Hepatocyte (in vitro differentiated cells): Measurements from ENCODE around the gene EFL1. TPM values are rescaled to one million over a fixed set of nuclear protein-coding genes. Genes with fewer than 3 reads are reported as not detected.
"Not testable (repeated sequence)": the region's sequence is repeated elsewhere in the genome, so short reads cannot be mapped to it uniquely, and the experiment has no call there.

Experiments
- DNase-seq: peaks from one replicate; pipeline ENCODE4 v3.0.0-alpha.2; 2016; ENCODE audit warnings: low spot score
- H2AFZ ChIP-seq: fragments of 200-600 bp; sonication (generic); 2 replicates; pipeline ENCODE4 v1.6.0; 2016; ENCODE audit warnings: antibody characterized with exemption, mild to moderate bottlenecking
- H3K27ac ChIP-seq: fragments of 200-600 bp; sonication (generic); 2 replicates; pipeline ENCODE4 v1.5.1; 2016; ENCODE audit warnings: mild to moderate bottlenecking
- H3K27me3 ChIP-seq: fragments of 200-600 bp; sonication (generic); 2 replicates; pipeline ENCODE4 v1.6.1; 2016
- H3K36me3 ChIP-seq: fragments of 200-600 bp; sonication (generic); replicated peaks from 2 replicates; pipeline ENCODE4 v1.5.1; 2016; ENCODE audit warnings: low read depth; ENCODE audit not compliant: insufficient read depth
- H3K4me1 ChIP-seq: fragments of 200-600 bp; sonication (generic); 2 replicates; pipeline ENCODE4 v1.5.1; 2016; ENCODE audit warnings: mild to moderate bottlenecking, moderate library complexity; ENCODE audit not compliant: insufficient read depth
- H3K4me2 ChIP-seq: fragments of 200-600 bp; sonication (generic); 2 replicates; pipeline ENCODE4 v1.6.0; 2016
- H3K4me3 ChIP-seq: fragments of 200-600 bp; sonication (generic); 2 replicates; pipeline ENCODE4 v1.5.1; 2016; ENCODE audit warnings: mild to moderate bottlenecking
- H3K79me2 ChIP-seq: fragments of 200-600 bp; sonication (generic); 2 replicates; pipeline ENCODE4 v1.6.0; 2017; ENCODE audit warnings: mild to moderate bottlenecking
- H3K9me2 ChIP-seq: fragments of 200-600 bp; sonication (generic); replicated peaks from 2 replicates; pipeline ENCODE4 v1.6.0; 2017; ENCODE audit warnings: mild to moderate bottlenecking; ENCODE audit not compliant: insufficient read depth
- H3K9me3 ChIP-seq: fragments of 200-600 bp; sonication (generic); 2 replicates; pipeline ENCODE4 v1.5.1; 2016; ENCODE audit warnings: low read depth, mild to moderate bottlenecking
- H4K20me1 ChIP-seq: fragments of 200-600 bp; sonication (generic); 2 replicates; pipeline ENCODE4 v1.6.0; 2016; ENCODE audit warnings: mild to moderate bottlenecking; ENCODE audit not compliant: insufficient read depth, poor library complexity, severe bottlenecking
- EZH2 ChIP-seq: fragments of 200-600 bp; sonication (generic); IDR thresholded peaks from 2 replicates; pipeline ENCODE4 v1.6.1; 2016; ENCODE audit warnings: antibody characterized with exemption, mild to moderate bottlenecking, borderline replicate concordance
- EZH2phosphoT487 ChIP-seq: fragments of 200-600 bp; sonication (generic); IDR thresholded peaks from one replicate; pipeline ENCODE4 v1.6.1; 2018; ENCODE audit warnings: antibody characterized with exemption, mild to moderate bottlenecking, low read depth, moderate library complexity; ENCODE audit not compliant: unreplicated experiment, severe bottlenecking
- WGBS: methylation state at CpG from one replicate; pipeline ENCODE4 v1.1.6; 2016; ENCODE audit warnings: low lambda C conversion rate; ENCODE audit errors: missing lambda C conversion rate; 5-methylcytosine and 5-hydroxymethylcytosine counted together
- polyA plus RNA-seq: library from polyadenylated mRNA; unstranded; fragments of >200 nt; fragmentation: Nextera tagmentation; extraction: Ambion mirVana; gene quantifications from 2 replicates; pipeline ENCODE4 v1.2.1, GENCODE V29; 2016
- total RNA-seq: library from RNA; depleted of rRNA; stranded (reverse); fragments of >200 nt; gene quantifications from 2 replicates; pipeline ENCODE4 v1.2.3, GENCODE V29; 2014
- TF ChIP-seq, protein P1 (sequence below): fragments of 200-600 bp; sonication (generic); IDR thresholded peaks from 2 replicates; pipeline ENCODE4 v1.5.1; 2016; ENCODE audit warnings: antibody characterized with exemption, mild to moderate bottlenecking; ENCODE audit not compliant: poor library complexity

Gene EFL1
- total and polyA plus RNA-seq, 2 experiments from 2014 or later = 11.6 to 19.0 TPM

DNA sequence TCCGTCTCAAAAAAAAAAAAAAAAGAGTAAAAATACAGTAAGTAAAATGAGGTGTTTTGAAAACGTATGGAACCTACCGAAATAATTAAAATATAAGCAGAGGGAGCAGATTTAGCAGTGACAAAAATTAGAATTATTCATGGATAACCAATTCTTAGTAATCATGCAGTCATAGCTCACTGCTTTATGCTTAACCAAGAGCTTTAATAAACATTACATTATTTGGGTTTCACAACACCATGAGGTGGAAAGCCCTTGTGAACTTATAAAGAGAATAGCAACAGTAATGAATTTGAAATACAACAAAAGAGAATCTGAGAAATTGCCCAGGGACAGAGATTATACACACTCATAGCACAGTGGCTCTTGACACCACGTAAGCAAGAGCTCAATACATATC, 70.1 kb downstream of the EFL1 start:
- H3K4me3 ChIP-seq, DNase-seq: not testable (repeated sequence)
- WGBS = 94% methylated on average over 4 of the region's 4 CpGs

DNA sequence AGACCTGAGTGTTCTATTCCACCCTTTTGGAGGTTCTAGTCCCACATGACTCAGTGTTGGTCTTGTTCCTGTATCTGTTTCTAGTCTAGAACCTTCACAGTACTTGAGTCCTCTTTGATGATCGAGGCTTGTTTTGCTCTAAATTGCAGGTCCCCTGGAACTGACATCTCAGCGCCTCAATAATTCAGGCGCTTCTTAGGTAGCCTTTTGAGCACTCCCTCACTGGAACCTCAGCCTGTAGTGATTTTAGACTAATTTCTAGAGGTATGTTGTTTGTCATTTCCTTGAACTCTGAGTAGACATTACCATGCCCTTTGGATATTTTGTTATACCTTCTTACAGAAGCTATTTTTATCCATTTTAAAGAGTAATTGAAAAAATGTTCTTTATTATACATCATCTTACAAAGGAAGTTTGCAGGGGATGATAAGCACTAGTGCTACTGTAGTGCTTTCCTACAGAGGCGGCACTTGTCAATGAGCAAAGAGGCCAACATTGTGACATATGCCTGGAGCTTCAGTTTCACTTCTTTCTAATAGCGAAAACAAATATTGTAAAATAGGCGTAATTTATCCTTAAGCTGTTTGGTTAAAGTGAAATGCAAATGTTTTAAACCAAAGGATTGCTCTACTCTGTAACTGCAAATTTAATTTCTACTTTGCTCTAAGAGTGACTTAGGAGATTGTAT, 75.7 kb downstream of the EFL1 start:
- Histone ChIP-seq H3K27me3 (no peaks in the 10 kb centered on the region), H4K20me1 (no peaks in the 10 kb centered on the region), H3K79me2 (no peaks in the 10 kb centered on the region), H3K27ac (no peak overlapping the region), H2AFZ (no peak overlapping the region), H3K4me2 (no peak overlapping the region), H3K4me1 (no peaks in the 10 kb centered on the region), H3K9me2 (no peaks in the 10 kb centered on the region), H3K36me3 (no peaks in the 10 kb centered on the region), H3K4me3 (no peak overlapping the region), H3K9me3 (no peaks in the 10 kb centered on the region)
- 97% methylated on average over 6 of the region's 6 CpGs for WGBS
- no peak for TF ChIP-seq EZH2phosphoT487
- TF ChIP-seq EZH2 = no peak
- TF ChIP-seq, protein P1, sequence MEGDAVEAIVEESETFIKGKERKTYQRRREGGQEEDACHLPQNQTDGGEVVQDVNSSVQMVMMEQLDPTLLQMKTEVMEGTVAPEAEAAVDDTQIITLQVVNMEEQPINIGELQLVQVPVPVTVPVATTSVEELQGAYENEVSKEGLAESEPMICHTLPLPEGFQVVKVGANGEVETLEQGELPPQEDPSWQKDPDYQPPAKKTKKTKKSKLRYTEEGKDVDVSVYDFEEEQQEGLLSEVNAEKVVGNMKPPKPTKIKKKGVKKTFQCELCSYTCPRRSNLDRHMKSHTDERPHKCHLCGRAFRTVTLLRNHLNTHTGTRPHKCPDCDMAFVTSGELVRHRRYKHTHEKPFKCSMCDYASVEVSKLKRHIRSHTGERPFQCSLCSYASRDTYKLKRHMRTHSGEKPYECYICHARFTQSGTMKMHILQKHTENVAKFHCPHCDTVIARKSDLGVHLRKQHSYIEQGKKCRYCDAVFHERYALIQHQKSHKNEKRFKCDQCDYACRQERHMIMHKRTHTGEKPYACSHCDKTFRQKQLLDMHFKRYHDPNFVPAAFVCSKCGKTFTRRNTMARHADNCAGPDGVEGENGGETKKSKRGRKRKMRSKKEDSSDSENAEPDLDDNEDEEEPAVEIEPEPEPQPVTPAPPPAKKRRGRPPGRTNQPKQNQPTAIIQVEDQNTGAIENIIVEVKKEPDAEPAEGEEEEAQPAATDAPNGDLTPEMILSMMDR = no peak
- no peak for DNase-seq

More for the DNA sequence above, 70.1 kb downstream of the EFL1 start:
- H3K9me2 ChIP-seq, H2AFZ ChIP-seq, H3K9me3 ChIP-seq, H3K27me3 ChIP-seq, H3K79me2 ChIP-seq, H4K20me1 ChIP-seq, H3K27ac ChIP-seq, H3K36me3 ChIP-seq, H3K4me1 ChIP-seq, H3K4me2 ChIP-seq: not testable (repeated sequence)

DNA sequence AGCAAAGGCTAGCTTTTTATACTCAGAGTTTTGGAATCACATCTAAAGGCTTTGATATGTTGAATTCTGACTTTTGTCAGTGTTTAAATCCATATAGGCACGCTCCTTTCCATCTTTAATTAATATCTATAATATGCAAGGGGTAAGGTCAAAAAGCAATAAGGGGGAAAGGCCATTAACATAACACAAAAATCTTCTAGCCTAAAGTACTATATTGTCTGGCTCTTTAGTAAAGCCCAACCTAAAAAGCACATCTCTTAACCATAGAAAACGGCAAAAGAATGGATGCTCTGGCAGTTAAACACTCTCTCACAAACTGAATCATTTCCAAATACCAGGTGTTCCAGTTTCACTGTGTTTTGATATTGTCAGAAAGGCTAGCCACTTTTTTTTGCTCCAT, 76.4 kb downstream of the EFL1 start:
- Histone ChIP-seq H3K4me1 (no peaks in the 10 kb centered on the region), H3K4me2 (no peak overlapping the region), H3K79me2 (no peaks in the 10 kb centered on the region), H3K9me3 (no peaks in the 10 kb centered on the region), H3K36me3 (no peaks in the 10 kb centered on the region), H3K27ac (no peak overlapping the region), H3K27me3 (no peaks in the 10 kb centered on the region), H3K9me2 (no peaks in the 10 kb centered on the region), H4K20me1 (no peaks in the 10 kb centered on the region), H3K4me3 (no peak overlapping the region), H2AFZ (no peak overlapping the region)
- DNase-seq = no peak
- 88% methylated on average over 2 of the region's 2 CpGs for WGBS
- TF ChIP-seq, protein P1 = no peak
- TF ChIP-seq EZH2phosphoT487 (no peak), EZH2 (no peak)

DNA sequence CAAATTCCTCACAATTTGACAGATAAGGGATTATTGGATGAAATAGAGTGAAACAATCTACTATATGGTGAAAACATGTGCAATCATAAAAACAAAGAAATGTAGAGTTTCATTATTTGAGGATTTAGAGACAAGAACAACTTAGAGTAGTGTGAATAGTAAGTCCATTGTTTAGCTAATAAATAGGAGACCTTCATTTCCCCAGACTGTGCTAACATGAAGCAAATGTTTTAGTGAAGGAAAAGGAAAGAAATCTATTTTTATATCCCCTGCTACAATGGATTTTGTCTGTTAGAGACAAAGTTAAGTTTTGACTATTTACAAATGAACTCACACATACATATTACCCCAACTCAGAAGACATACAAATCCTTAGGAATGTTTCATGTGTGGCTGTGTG, 77.8 kb downstream of the EFL1 start:
- H4K20me1 ChIP-seq = no peaks in the 10 kb centered on the region
- no peak overlapping the region for H3K4me2 ChIP-seq
- H3K27ac ChIP-seq = no peak overlapping the region
- H3K4me3 ChIP-seq = no peak overlapping the region
- no peaks in the 10 kb centered on the region for H3K9me3 ChIP-seq
- H3K9me2 ChIP-seq = no peaks in the 10 kb centered on the region
- TF ChIP-seq, protein P1 = no peak
- TF ChIP-seq EZH2 = no peak
- TF ChIP-seq EZH2phosphoT487 = no peak
- H3K27me3 ChIP-seq = no peaks in the 10 kb centered on the region
- no peak for DNase-seq
- no peaks in the 10 kb centered on the region for H3K4me1 ChIP-seq
- H3K36me3 ChIP-seq = no peaks in the 10 kb centered on the region
- H3K79me2 ChIP-seq = no peaks in the 10 kb centered on the region
- H2AFZ ChIP-seq = no peak overlapping the region
